Ovary (tissue), 9 donors: Measurements from ENCODE around the gene TRABD. TPM values are rescaled to one million over a fixed set of nuclear protein-coding genes. Genes with fewer than 3 reads are reported as not detected.

Source experiments
- DNase-seq, 5 donors: peaks; one replicate each; pipeline ENCODE4 v3.0.0-alpha.2; 2019 to 2020
- H3K27ac ChIP-seq, 2 donors: fragments of 200-600 bp; one replicate each; pipeline versions ENCODE4 v1.5.1 to v1.8.0; 2019 to 2022
- H3K27me3 ChIP-seq: fragments of 200-600 bp; one replicate; pipeline ENCODE4 v1.8.0; 2022
- H3K36me3 ChIP-seq: fragments of 200-600 bp; sonication (generic); one replicate; pipeline ENCODE4 v1.5.1; 2019
- H3K4me1 ChIP-seq: one replicate; pipeline ENCODE4 v1.8.1; 2013; ENCODE audit warnings: mild to moderate bottlenecking, moderate library complexity; ENCODE audit not compliant: insufficient read depth
- H3K4me3 ChIP-seq: fragments of 200-600 bp; sonication (generic); one replicate; pipeline ENCODE4 v1.5.1; 2017
- H3K9me3 ChIP-seq, 2 donors: fragments of 200-600 bp in 1 of 2; sonication (generic) in 1 of 2; one replicate each; pipeline versions ENCODE4 v1.5.1 to v1.8.1; 2013 to 2019; ENCODE audit warnings: mild to moderate bottlenecking in 1 of 2, moderate library complexity in 1 of 2
- EP300 ChIP-seq: sonication (generic); formaldehyde crosslinking; IDR thresholded peaks from one replicate; pipeline ENCODE4 v1.6.1; 2017; ENCODE audit warnings: antibody characterized with exemption
- POLR2A ChIP-seq: fragments of 450-650 bp; IDR thresholded peaks from one replicate; pipeline ENCODE4 v1.6.1; 2017; ENCODE audit warnings: antibody characterized with exemption, mild to moderate bottlenecking, moderate library complexity
- WGBS, 3 donors: extraction: QIAGEN DNeasy Blood & Tissue Kit in 1 of 3; methylation state at CpG; one replicate each; pipeline versions ENCODE4 v1.1.5 to v1.1.7; 2013 to 2017; 5-methylcytosine and 5-hydroxymethylcytosine counted together
- intact Hi-C, 4 donors: fragments of 100-400 bp; cut with DNase I; formaldehyde crosslinking; loops; one replicate each; pipeline versions ENCODE4 v1.11.0 to v1.15.1; 2022 to 2023
- polyA plus RNA-seq, 2 donors: library from polyadenylated mRNA; stranded (reverse); fragments of 200-250 nt in 1 of 2; fragments of 350-450 nt in 1 of 2; fragmentation: Illumina TruSeq in 1 of 2; extraction: RNeasy Lipid Tissue Mini Kit (QIAGEN cat#74804) in 1 of 2; gene quantifications; one replicate each; pipeline ENCODE4 v1.2.3, GENCODE V29; 2013 to 2014
- total RNA-seq, 7 donors: library from RNA; depleted of rRNA in 2 of 7; stranded (reverse); fragments of >200 nt in 2 of 7; fragmentation: NEBNext Ultra II Directional in 3 of 7; extraction: Animal tissue kit (Norgen Biotek cat#: 25700) in 3 of 7; gene quantifications; one replicate each; pipeline versions ENCODE4 v1.1.0 to v1.2.4, GENCODE V29; 2016 to 2023
- TF ChIP-seq, protein P1 (sequence below), 3 donors: fragments of 450-650 bp in 2 of 3; fragments of 200-600 bp in 1 of 3; IDR thresholded peaks; one replicate each; pipeline versions ENCODE4 v1.5.1 to v1.8.0; 2016 to 2022; ENCODE audit warnings: antibody characterized with exemption in 3 of 3, mild to moderate bottlenecking in 1 of 3
- donor health status: DM: no; HTN: no; CAD: no; lungs with moderate emphysema.
- donor health status: DM: no; HTN: no; CAD: no.
- donor health status: Bipolar disorder and iron deficiency.
- donor health status: DM: yes; HTN: yes; CAD: no.
- donor health status: DM: no; HTN: no; CAD: no.
- donor health status: DM: yes; HTN: yes; CAD: no.

Gene TRABD
- total and polyA plus RNA-seq, 9 donors: 0.58 to 35.2 (median 26.1) TPM

DNA sequence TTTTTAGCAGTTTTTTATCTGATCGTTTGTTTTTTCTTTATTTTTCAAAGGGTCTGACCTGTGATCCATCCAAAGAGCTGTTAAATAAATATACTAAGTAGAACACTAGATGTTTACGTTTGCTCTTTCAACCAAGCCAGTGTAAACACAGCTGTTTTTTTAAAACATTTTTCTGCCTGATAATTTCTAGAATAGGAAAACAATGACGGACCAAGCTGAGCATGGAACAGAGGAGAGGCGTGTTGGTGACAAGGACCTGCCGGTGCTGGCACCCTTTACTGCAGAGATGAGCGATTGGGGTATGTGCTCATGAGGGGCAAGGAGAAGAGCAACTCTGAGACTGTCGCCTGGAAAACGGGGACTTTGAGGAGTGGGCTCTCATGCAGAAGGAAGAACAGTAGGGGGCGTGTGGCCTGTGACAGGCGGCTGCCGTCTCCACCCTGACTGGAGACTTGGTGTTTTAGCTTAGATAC is 43.8 kb upstream of the TRABD start:
- peaks cover 2% of the 10 kb centered on the region for H3K4me1 ChIP-seq
- intact Hi-C loops: loop anchor here in 1 of 4 donors (10.0 kb wide), 1 partner anchor 63 kb away; the partner anchor contains the start of gene SELENOO
- H3K9me3 ChIP-seq: no peaks in the 10 kb centered on the region
- no peaks in the 10 kb centered on the region for H3K27me3 ChIP-seq
- no peaks in the 10 kb centered on the region for H3K36me3 ChIP-seq
- no peak for DNase-seq
- TF ChIP-seq EP300 (no peak), POLR2A (no peak)
- TF ChIP-seq, protein P1, sequence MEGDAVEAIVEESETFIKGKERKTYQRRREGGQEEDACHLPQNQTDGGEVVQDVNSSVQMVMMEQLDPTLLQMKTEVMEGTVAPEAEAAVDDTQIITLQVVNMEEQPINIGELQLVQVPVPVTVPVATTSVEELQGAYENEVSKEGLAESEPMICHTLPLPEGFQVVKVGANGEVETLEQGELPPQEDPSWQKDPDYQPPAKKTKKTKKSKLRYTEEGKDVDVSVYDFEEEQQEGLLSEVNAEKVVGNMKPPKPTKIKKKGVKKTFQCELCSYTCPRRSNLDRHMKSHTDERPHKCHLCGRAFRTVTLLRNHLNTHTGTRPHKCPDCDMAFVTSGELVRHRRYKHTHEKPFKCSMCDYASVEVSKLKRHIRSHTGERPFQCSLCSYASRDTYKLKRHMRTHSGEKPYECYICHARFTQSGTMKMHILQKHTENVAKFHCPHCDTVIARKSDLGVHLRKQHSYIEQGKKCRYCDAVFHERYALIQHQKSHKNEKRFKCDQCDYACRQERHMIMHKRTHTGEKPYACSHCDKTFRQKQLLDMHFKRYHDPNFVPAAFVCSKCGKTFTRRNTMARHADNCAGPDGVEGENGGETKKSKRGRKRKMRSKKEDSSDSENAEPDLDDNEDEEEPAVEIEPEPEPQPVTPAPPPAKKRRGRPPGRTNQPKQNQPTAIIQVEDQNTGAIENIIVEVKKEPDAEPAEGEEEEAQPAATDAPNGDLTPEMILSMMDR (IDR thresholded peaks at IDR 0.05): no peak
- no peak overlapping the region for H3K27ac ChIP-seq
- no peak overlapping the region for H3K4me3 ChIP-seq
- 8 to 19% (median 9%) methylated on average over 11 of the region's 11 CpGs for WGBS, 3 donors

DNA sequence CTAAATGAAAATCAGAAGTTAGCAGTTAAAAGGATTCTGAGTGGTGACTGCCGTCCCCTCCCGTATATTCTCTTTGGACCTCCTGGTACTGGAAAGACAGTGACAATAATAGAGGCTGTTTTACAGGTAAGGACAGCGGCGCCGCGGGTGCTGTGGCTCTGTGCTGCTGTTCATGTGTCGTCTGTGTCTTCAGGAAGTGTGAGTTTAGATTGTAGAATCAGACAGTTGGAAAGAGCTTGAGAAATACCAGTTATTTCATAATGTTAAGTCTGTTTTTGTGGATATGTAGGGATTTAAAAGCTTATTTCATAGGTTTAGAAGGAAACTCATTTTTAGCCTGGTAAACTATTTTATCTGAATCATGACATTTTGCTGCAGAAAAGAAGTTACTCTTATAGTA is 42.6 kb upstream of the TRABD start:
- intact Hi-C loops: loop anchor here in 1 of 4 donors (10.0 kb wide), 1 partner anchor 62 kb away; the partner anchor contains the start of gene SELENOO
- Histone ChIP-seq H3K36me3 (no peaks in the 10 kb centered on the region), H3K9me3 (no peaks in the 10 kb centered on the region), H3K27ac (no peak overlapping the region), H3K27me3 (no peaks in the 10 kb centered on the region), H3K4me3 (no peak overlapping the region), H3K4me1 (peaks cover 2% of the 10 kb centered on the region)
- no peak for DNase-seq
- no peak for TF ChIP-seq POLR2A
- TF ChIP-seq, protein P1 (IDR thresholded peaks at IDR 0.05): no peak
- TF ChIP-seq EP300: no peak
- 72 to 85% (median 82%) methylated on average over 7 of the region's 7 CpGs for WGBS, 3 donors

DNA sequence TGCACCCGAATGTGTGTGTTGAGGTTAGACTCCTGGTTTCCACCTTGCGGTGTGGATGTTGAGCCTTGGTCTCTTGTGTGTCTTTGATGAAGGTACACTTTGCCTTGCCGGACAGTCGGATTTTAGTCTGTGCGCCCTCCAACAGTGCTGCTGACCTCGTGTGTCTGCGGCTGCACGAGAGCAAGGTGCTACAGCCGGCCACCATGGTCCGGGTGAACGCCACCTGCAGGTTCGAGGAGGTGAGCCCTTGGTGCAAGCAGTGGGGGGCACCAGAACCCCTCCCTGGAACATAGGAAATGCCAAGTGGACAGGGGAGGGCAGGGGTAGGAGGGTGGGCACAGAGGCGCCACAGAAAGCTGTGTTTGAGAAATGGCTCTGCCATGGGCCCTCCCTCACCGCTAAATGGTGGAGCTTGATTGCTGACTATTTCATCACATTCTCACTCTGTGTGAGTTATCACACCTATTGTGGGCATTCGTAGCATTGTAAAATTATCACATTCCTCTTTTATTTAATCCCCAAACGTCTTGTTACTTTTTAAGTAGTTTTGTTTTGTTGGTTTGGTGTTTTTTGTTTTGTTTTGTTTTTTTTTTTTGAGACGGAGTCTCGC is 41.6 kb upstream of the TRABD start:
- DNase-seq: no peak
- H3K36me3 ChIP-seq: no peaks in the 10 kb centered on the region
- no peak overlapping the region for H3K27ac ChIP-seq
- TF ChIP-seq, protein P1 (IDR thresholded peaks at IDR 0.05): no peak
- no peak for TF ChIP-seq EP300
- TF ChIP-seq POLR2A: no peak
- peaks cover 2% of the 10 kb centered on the region for H3K4me1 ChIP-seq
- no peaks in the 10 kb centered on the region for H3K9me3 ChIP-seq
- WGBS, 3 donors: 85 to 91% (median 88%) methylated on average over 18 of the region's 18 CpGs
- no peaks in the 10 kb centered on the region for H3K27me3 ChIP-seq
- H3K4me3 ChIP-seq: no peak overlapping the region
- intact Hi-C loops: loop anchor here in 1 of 4 donors (10.0 kb wide), 1 partner anchor 61 kb away; the partner anchor contains the start of gene SELENOO

DNA sequence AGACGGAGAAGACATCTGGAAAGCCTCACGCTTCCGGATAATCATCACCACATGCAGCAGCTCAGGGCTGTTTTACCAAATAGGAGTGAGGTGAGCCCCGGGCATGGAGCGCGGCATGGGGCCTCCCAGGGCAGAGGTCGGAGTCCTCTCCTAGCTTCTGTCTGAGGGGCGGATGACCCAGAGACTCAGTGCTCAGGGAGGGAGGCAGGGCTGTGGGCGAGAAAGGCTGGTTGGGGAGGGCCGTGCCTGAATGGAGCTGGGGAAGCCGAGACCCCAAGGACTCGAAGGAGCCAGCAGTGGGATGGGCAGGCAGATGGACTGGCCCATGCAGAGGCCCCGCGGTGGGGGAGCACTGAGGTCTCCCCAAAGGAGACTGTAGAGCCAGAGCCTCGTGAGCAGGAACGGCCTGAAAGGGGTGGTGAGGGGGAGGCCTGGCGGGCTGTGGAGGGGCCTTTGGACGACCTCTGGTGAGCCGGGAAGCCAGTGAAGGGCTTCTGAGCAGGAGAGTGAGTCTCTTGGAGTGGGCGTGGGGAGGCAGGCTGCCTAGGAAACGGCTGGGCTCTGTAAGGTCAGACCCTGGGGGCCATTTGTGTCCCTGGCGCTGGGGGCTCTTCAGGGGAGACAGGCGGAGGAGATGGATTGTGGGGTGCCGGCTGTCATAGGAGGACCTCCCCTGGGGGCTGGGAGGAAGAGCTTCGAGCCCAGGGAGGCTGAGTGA is 39.8 kb upstream of the TRABD start:
- TF ChIP-seq, protein P1 (IDR thresholded peaks at IDR 0.05): no peak
- TF ChIP-seq EP300 (no peak), POLR2A (no peak)
- Histone ChIP-seq H3K4me1 (peaks cover 2% of the 10 kb centered on the region), H3K36me3 (no peaks in the 10 kb centered on the region), H3K27ac (no peak overlapping the region), H3K27me3 (no peaks in the 10 kb centered on the region), H3K9me3 (no peaks in the 10 kb centered on the region), H3K4me3 (no peak overlapping the region)
- intact Hi-C loops: loop anchor here in 2 of 4 donors (5.0 to 10.0 kb wide), 2 partner anchors 59 to 71 kb away; partner anchors contain the start of gene SELENOO (in 1 of the 2)
- 53 to 60% (median 58%) methylated on average over 25 of the region's 25 CpGs for WGBS, 3 donors
- DNase-seq: no peak
